ENCODE data around the gene ITGB3.

GRCh38 chr17:47272491-47272890 is 18.9 kb downstream of the ITGB3 start:
- TF ChIP-seq, protein P1, sequence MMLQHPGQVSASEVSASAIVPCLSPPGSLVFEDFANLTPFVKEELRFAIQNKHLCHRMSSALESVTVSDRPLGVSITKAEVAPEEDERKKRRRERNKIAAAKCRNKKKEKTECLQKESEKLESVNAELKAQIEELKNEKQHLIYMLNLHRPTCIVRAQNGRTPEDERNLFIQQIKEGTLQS (IDR thresholded peaks at IDR 0.05), result no peak
- no peak for TF ChIP-seq EZH2phosphoT487 (IDR thresholded peaks at IDR 0.05; ENCODE audit: borderline replicate concordance)

Data from HCT116 (cell line).